ENCODE measurements around the gene NKD1. TPM values are rescaled to one million over a fixed set of nuclear protein-coding genes. Genes with fewer than 3 reads are reported as not detected.

Gene NKD1, protein sequence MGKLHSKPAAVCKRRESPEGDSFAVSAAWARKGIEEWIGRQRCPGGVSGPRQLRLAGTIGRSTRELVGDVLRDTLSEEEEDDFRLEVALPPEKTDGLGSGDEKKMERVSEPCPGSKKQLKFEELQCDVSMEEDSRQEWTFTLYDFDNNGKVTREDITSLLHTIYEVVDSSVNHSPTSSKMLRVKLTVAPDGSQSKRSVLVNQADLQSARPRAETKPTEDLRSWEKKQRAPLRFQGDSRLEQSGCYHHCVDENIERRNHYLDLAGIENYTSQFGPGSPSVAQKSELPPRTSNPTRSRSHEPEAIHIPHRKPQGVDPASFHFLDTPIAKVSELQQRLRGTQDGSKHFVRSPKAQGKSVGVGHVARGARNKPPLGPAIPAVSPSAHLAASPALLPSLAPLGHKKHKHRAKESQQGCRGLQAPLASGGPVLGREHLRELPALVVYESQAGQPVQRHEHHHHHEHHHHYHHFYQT
- under 0.01 and 0.12 TPM in 2 replicates for total RNA-seq (ENCODE audit: low replicate concordance)

GRCh38 chr16:50548125-50548908 is at the start of gene NKD1:
TSS of gene NKD1 (plus strand) at chr16:50548396. CDS start at chr16:50548554, 158 bp downstream.

GRCh38 chr16:50681021-50681885 is 133.1 kb downstream of the NKD1 start, which contains the start of gene SNX20:
TSS of gene SNX20 (minus strand) at chr16:50681312. CDS start at chr16:50677526, 3,786 bp downstream.

DNA sequence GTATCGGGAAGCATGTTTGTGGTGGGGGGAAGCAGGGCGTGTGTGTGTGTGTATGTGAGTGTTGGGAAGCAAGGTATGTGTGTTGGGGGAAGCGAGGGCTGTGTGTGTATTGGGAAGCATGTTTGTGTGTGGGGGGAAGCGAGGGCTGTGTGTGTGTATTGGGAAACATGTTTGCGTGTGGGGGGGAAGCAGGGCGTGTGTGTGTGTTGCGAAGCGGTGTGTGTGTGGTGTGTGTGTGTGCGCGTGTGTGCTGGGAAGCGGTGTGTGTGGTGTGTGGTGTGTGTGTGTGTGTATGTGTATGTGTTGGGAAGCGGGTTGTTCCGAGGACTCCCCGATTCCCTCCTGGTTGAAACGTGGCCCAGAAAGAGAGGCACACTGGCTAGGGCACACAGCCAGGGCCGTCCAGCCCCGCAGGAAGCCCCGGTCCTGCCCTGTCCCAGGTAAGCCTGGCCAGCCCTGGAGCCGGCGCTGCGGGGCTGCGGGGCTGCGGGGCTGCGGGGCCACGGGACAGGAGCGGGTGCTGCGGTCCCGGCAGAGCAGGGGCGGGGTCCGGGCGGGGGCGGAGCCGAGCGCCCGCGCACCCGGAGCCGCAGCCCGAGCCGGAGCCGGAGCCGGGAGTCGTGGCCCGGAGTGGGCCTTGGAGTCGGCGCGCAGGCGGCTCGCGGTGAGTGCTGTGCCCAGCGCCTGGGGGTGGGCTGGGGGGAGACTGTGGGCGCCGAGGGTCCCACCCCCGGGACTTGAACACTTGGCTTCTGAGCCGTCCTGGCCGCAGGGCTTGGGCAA is 145.0 kb downstream of the NKD1 start, which contains the start of gene NOD2:
NOD2 (plus strand) TSS at position 608 of the 783 bp plus-strand sequence. CDS start 5,890 bp downstream, outside the sequence.

Other genes starting within 250 kb of the NKD1 start
- 21.2 and 37.1 TPM in 2 replicates for gene BRD7, start 179.4 kb upstream of the NKD1 start, total RNA-seq (ENCODE audit: low replicate concordance)
- not detected in 2 replicates for gene SNX20, start 132.9 kb downstream of the NKD1 start, total RNA-seq (ENCODE audit: low replicate concordance)
- 0.30 and 0.59 TPM in 2 replicates for gene NOD2, start 145.2 kb downstream of the NKD1 start, total RNA-seq (ENCODE audit: low replicate concordance)
- 28.4 and 32.6 TPM in 2 replicates for gene CYLD, start 193.7 kb downstream of the NKD1 start, total RNA-seq (ENCODE audit: low replicate concordance)